Stimulated activated naive CD8-positive, alpha-beta T cell treated with anti-CD3 and anti-CD28 coated beads, Interleukin-15, Interleukin-2, amounts not matched to agents 100 U/mL and 50 U/mL, for 24 hours (primary cell): Measurements from ENCODE around the gene RAPGEF2.

Source experiments
- ATAC-seq: fragments of 150-1000 bp; cut with Tn5 transposase; one replicate; pipeline ENCODE4 v1.10.0; 2021
- DNase-seq: peaks from one replicate; pipeline ENCODE4 v3.0.0; 2021

The RAPGEF2 gene

GRCh38 chr4:159197260-159197884 lies 94.5 kb downstream of the RAPGEF2 start:
- DNase-seq, result no peak

DNA sequence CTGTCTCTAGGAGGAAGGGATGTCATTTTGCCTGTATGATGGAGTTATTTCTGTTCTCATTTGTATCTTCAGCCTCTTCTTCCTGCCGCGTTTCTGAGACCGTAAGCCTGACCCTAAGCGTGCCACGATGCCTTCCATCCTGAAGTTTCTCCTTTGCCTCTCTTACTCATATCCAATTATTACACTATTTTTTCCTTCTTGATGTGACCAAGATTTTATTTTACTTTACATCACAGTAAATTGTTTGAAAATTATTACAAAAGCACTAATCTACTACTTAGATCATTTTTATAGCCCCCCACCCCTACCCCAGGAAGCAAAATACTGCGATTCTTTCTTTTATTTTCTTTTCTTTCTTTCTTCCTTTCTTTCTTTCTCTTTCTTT lies 95.0 kb downstream of the RAPGEF2 start:
- ATAC-seq, result no peak
- no peak for DNase-seq

More at GRCh38 chr4:159197260-159197884, 94.5 kb downstream of the RAPGEF2 start:
- ATAC-seq, result no peak

GRCh38 chr4:159199826-159200225 lies 96.9 kb downstream of the RAPGEF2 start:
- ATAC-seq, result no peak
- no peak for DNase-seq

DNA sequence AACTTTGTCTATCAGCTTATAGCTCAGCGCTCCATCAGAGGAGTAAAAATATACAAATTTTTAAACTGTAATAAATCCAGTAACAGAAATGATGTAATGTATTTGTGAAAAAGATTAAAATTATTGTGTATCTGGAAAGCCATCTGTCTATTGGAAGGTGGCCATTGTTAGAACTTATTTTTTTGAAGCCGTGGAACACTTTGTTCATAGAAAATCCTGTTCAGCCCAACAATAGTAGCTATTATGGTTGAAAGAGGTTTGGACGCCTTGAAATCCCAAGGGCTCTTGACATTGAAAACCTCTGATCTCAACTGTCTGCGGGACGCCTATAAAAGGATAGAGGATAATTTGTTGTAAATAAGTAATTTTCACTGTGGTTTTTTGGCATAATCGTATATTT lies 98.3 kb downstream of the RAPGEF2 start:
- no peak for DNase-seq
- no peak for ATAC-seq

GRCh38 chr4:159204566-159204965 lies 101.7 kb downstream of the RAPGEF2 start:
- no peak for ATAC-seq
- DNase-seq, result no peak

DNA sequence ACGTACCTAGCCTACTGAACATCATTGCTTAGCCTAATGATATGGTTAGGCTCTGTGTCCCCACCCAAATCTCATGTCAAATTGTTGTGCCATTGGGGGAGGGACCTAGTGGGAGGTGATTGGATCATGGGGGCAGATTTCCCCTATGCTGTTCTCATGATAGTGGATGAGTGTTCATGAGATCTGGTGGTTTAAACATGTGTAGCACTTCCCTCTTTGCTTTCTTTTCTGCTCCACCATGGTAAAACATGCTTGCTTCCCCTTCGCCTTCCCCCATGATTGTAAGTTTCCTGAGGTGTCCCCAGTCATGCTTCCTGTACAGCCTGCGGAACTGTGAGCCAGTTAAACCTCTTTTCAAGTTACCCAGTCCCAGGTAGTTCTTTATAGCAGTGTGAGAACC lies 102.6 kb downstream of the RAPGEF2 start:
- DNase-seq (no peak), ATAC-seq (no peak)

- ATAC-seq, result peak; percentile 95
Measured at GRCh38 chr4:159206427-159206871, 103.6 kb downstream of the RAPGEF2 start.

GRCh38 chr4:159209249-159209648 lies 106.4 kb downstream of the RAPGEF2 start:
- ATAC-seq (no peak), DNase-seq (no peak)

More at GRCh38 chr4:159206427-159206871, 103.6 kb downstream of the RAPGEF2 start:
- DNase-seq, result peak; percentile 44

DNA sequence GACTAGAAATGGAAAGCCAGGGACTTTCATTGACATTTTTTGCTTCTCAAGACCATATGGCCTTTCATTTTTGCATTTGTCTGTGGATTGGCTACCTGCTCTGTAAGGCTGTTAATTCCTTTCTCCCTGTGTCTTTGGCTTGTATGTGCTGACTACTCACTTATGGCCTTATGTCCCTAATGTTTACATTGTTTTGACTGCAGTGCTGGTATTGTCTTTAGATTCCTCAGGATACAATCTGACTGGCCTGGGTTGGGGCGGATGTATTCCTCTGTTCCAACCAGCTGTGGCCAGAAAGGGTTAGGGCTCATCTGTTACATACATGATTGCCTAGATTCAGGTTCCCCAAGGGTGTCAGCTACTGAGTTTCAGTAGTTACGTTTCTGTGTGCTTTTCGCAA lies 108.1 kb downstream of the RAPGEF2 start:
- ATAC-seq (no peak), DNase-seq (no peak)

DNA sequence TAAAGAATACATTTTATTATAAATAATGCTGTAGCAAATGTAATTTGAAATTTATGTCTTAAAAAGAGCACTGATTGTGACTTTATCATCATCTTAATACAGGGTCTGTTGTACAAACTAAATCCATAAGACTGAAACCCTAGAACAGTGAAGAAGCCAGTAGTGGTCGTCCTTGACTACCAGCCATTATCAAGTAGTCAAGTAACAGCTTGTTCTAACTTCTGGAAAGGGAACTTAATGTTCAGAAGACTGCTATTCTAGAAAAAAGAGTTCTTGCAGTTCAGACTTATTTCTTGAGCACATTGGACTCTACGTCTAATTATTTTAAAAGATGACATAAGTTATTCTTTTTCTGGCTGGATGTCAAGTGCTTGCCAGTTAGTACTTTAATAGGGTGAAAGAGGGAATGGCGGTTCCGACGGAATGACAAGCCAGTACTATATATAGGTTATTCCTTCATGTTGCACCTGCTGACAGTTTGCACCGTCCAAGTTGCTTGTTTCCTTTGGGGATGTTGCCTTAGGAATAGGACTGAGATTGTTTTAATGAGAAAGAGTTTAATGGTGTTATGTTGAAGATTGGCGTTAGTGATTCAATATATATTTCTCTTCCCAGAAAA lies 109.9 kb downstream of the RAPGEF2 start:
- no peak for ATAC-seq

GRCh38 chr4:159216834-159217233 lies 114.0 kb downstream of the RAPGEF2 start:
- ATAC-seq, result no peak

More for the DNA sequence above, 109.9 kb downstream of the RAPGEF2 start:
- DNase-seq, result no peak

GRCh38 chr4:159219862-159220261 lies 117.0 kb downstream of the RAPGEF2 start:
- no peak for ATAC-seq
- no peak for DNase-seq

More at GRCh38 chr4:159216834-159217233, 114.0 kb downstream of the RAPGEF2 start:
- DNase-seq, result no peak

DNA sequence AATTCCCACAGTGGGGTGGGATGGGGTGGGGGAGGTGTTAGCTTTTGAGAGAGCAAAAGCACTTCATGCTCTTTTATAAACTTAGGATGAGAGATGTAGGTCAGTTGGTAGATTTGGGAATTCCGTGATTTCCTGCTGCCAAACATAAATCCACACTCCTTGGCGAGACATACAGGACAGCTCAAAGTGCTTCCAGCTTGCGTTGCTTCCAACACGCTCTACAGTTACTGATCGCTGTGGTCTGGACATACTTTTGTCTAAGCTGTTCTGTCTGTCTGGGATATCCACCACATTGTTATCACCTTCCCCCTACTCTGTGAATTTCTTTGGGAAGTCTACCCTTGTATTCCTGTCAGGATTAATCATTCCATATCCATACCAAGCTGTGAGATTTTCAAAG lies 117.5 kb downstream of the RAPGEF2 start:
- no peak for ATAC-seq

GRCh38 chr4:159221280-159221679 lies 118.4 kb downstream of the RAPGEF2 start:
- DNase-seq, result no peak
- no peak for ATAC-seq

More for the DNA sequence above, 117.5 kb downstream of the RAPGEF2 start:
- no peak for DNase-seq

GRCh38 chr4:159222043-159222552 lies 119.2 kb downstream of the RAPGEF2 start:
- no peak for ATAC-seq
- no peak for DNase-seq

DNA sequence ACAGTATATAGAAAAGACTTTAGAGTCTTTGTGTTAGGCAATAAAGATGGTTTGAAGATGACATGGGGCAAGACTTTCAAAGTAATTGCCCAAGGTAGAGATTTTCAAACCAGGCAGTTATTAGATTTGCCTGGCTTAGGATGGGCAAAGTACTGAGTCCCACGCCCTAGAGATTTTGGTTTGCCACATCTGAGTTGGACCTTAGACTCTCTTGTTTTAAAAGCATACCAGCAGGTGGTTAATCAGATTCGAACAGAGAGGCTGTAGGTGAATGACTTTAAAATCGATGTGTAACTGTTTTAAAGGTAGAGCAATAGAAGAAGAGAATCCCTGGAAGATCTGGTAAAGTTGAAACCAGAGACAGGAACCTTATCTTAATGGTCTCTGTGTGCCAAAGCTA lies 121.5 kb downstream of the RAPGEF2 start:
- DNase-seq (no peak), ATAC-seq (no peak)

- DNase-seq, result no peak
- ATAC-seq, result no peak
Measured at GRCh38 chr4:159227378-159227777, 124.5 kb downstream of the RAPGEF2 start.

DNA sequence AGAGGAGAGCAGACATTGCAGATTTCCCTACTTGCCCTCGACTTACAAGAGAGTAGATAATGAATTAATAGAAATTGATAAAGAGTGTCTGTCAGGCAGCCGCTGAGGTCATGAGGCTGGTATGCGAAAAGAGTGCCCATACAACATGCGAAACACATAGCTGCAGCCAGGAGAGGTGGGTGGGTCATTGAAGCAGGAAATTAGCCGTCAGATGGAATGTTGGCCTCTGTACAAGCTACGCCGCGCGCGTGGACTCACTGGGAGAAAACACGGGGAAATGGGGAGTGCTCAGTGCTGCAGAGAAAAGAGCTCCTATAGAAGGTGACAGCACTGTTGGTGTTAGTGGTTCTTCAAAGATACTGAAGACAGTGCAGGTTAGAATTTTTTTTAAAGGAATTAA lies 125.1 kb downstream of the RAPGEF2 start:
- DNase-seq (no peak), ATAC-seq (no peak)

GRCh38 chr4:159229164-159229563 lies 126.3 kb downstream of the RAPGEF2 start:
- DNase-seq, result no peak
- ATAC-seq, result no peak

- DNase-seq (no peak), ATAC-seq (no peak)
Measured at GRCh38 chr4:159232465-159233106, 129.7 kb downstream of the RAPGEF2 start.

DNA sequence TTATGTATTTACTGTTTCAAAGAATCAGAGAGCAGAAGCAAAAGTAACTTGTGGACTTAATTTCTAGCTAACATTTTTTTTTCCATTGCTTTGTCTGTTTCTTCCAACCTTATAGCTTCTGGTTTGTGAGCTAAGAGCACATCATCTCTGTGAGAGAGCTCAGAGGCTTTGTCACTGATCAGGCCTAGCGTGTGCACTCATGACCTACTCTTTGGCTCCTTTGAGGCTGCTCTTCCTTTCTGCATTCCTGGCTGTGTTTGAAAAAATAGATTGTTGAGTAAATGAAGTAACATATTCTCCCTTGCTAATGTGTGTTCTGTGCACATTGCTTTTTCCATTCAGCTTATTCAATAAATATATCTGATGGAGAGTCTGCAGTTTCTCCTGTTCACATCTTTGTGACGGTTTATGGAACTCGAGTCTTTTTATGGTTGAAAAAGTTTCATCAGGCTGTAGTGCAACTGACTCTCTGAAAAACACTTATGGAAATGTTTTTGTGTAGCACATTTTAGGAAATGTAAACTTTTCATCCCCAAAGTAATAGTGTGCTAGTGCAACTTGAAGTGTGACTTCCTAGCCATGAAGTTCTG lies 133.0 kb downstream of the RAPGEF2 start:
- DNase-seq, result no peak
- no peak for ATAC-seq

DNA sequence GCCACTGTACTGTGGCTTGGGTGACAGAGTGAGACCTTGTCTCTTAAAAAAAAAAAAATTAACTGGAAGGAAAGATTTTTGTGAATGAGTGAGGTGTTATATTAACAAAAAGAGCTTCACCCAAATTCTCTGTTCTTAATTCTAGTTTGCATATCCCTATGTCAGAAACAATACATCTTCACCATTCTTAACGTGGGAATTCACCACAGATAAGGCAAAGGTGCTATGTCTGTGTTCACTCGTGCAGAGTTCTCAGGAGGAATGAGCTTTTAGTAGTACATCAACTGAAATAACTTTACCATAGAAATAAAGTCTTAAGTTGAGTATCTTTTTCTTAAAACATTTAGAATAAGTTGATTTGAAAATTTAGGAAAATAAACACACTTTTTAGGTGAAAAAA lies 135.1 kb downstream of the RAPGEF2 start:
- DNase-seq (no peak), ATAC-seq (no peak)

DNA sequence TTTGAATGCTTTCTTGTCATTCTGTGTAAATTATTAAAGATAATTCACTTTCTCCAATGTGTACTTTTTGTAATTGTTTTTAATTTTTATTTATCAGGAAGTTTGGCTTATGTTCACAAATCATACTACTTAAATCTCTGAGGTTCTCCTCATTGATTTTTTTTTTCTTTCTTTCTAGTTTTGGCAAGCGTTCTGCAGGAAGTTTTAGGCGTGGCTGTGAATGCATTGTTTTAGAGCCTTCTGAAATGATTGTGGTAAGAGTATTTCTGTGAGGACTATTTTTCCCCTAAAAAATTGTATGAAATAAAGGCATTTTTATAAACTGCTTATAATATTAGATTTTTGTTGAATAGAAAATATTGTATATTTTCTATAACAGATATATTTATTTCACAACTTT lies 135.8 kb downstream of the RAPGEF2 start:
- DNase-seq (no peak), ATAC-seq (no peak)
